Superior temporal gyrus (tissue), 1 donor: ENCODE measurements around the gene LSM4.
"Not testable (repeated sequence)": the region's sequence is repeated elsewhere in the genome, so short reads cannot be mapped to it uniquely, and the experiment has no call there.

Source experiments
- DNase-seq: peaks from one replicate; pipeline ENCODE4 v3.0.0-alpha.2; 2016; ENCODE audit errors: extremely low spot score

LSM4 gene

GRCh38 chr19:18340990-18341868 is 18.4 kb upstream of the LSM4 start:
- DNase-seq = no peak

DNA sequence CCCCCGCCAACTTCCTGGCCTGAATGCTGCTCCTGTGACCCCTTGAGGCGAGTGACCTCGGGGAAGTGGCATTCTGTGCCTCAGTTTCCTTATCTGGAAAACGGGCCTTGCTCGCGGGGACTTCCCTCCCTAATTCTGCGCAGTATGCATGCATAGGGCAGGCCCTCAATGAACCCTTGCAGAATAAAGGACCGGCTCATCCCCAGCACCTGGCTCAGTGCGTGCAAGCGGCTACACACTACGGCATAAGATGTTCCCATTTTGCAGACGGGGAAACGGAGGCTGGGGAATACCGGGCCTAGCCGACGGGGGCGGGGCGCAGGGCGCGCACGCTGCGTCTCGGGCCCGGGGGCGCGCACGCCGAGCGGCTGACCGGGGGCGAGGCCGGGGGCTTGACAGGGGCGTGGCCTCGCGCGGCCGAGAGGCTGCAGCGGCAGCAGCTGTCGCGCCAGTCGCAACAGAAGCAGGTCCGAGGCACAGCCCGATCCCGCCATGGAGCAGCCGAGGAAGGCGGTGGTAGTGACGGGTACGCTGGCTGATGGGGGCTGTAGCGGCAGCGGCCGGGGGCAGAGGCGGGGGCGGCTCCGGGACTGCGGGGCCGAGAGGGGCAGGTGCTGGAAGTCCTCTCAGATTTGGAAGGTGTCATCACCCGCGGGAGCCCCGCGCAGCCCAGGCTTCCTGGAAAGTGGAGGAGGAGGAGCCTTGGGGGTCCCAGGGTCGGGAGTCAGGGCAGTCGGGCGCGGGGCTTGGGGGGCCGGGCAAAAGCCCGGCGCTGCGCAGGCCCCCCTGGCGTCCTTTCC is 17.5 kb upstream of the LSM4 start, which contains the start of gene PGPEP1:
TSS of gene PGPEP1 (plus strand) at position 409 of the 800 bp plus-strand sequence. CDS start at position 493, 84 bp downstream.
- DNase-seq = peak; percentile 65

GRCh38 chr19:18339723-18340122 is 16.8 kb upstream of the LSM4 start:
- DNase-seq = no peak

- no peak for DNase-seq
These were observed 15.7 kb upstream of the LSM4 start for GRCh38 chr19:18338541-18338940.

DNA sequence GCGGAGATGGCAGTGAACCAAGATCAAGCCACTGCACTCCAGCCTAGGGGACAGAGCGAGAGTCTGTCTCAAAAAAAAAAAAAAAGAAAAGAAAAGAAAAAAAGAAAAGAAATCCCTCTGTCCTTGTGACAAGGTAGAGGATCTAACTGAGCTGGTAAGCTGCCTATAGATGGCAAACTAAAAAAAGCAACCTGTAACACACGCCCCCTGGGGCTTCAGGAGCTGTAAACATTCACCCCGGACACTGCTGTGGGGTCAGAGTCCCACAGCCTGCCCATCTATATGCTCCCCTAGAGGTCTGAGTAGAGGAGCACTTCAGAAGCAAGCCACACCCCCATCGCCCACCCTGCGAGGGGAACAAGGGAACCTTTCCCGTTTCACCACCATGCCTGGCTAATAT is 13.2 kb upstream of the LSM4 start:
- no peak for DNase-seq

DNA sequence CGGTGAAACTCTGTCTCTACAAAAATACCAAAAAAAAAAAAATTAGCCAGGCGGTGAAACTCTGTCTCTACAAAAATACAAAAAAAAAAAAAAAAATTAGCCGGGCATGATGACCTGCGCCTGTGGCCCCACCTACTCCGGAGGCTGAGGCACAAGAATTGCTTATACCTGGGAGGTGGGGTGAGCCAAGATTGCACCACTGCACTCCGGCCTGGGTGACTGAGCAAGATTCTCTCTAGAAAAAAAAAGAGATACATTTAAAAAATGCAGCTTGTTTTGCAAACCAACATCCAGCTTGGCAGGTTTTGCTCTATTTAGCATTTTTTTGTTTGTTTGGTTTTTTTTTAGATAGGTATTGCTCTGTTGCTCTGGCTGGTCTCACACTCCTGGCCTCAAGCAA is 10.8 kb upstream of the LSM4 start:
- no peak for DNase-seq

DNA sequence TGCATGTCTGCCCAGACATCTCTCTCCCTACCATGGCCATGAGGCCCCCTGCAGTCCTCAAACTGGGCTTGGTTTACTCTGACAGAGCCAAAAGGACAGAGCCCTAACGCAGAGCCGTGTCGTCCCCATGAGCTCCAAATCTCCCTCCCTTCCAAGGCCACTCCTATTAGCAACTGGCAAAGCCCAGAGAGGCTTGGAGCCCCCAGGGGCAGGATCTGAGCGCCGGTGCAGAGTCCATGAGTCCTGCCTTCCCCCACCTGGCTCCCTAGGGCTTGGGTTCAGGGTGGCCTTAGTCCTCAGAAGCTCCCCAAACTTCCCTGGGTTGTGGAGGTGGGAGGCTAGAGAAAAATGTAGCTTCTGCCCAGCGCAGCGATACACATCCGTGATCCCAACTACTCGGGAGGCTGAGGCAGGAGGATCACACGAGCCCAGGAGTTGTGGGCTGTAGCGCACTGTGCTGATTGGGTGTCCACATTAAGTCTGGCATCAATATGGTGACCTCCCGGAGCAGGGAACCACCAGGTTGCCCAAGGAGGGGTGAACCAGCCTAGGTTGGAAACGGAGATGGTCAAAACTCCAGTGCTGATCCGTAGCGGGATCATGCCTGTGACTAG is 10.1 kb upstream of the LSM4 start:
- no peak for DNase-seq

- no peak for DNase-seq
These were observed 8.0 kb upstream of the LSM4 start for GRCh38 chr19:18330868-18331267.

DNA sequence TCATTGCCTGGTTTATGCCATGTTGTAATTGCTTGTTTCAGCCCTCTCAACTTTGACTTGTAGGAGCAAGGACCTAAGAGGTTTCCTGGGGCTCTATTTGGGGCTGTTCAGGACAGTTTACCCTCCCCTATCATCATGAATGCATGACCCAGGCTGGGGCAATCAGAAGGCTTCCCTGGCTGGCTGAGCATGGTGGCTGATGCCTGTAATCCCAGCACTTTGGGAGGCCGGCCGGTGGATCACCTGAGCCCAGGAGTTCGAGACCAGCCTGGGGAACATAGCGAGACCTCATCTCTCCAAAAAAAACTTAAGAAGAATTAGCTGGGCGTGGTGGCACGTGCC is 6.1 kb upstream of the LSM4 start:
- no peak for DNase-seq

DNA sequence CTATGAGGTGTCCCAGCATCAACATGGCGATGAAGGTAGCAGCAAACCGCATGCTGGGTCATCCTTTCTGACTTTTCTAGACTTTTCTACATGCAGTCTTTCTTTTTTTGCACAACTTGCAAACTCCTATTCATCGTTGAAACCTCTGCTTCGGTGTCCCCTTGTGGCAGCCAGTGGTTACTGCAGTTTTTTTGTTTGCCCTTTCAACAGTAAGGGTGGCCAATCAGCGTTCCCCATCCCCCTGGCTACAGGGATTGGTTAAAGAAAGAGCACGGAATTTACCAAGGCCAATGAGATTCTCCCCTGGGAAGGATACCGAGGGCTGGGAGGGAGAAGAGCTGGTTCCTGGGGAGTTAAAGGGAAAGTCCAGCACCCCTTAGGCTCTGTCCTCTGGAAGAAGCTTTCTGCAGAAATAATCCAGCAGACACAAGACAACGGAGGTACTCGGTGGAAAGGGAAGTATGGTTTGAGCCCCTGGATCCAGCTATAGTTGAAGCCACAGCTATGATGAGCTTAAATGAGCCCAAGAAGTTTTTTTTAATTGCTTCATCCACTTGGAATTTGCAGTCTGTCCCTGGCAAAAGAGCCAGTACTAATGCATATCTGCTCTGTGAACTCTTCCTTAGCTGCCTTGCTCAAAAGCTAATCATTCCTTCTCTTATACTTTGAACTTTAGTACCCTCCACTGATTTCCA is 5.6 kb upstream of the LSM4 start:
- peak; percentile 99 for DNase-seq

GRCh38 chr19:18326772-18327171 is 3.9 kb upstream of the LSM4 start:
- no peak for DNase-seq

DNA sequence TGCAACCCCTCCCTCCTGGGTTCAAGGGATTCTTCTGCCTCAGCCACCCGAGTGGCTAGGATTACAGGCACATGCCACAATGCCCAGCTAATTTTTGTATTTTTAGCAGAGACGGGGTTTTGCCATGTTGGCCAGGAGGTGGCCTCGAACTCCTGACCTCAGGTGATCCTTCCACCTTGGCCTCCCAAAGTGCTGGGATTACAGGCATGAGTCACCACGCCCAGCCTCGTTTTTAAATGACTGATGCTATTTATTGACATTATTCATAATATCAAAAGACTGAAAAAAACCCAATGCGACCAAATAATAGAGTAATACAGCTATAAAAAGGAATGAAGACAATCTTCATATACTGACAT is 1.5 kb upstream of the LSM4 start:
- not testable (repeated sequence) for DNase-seq

DNA sequence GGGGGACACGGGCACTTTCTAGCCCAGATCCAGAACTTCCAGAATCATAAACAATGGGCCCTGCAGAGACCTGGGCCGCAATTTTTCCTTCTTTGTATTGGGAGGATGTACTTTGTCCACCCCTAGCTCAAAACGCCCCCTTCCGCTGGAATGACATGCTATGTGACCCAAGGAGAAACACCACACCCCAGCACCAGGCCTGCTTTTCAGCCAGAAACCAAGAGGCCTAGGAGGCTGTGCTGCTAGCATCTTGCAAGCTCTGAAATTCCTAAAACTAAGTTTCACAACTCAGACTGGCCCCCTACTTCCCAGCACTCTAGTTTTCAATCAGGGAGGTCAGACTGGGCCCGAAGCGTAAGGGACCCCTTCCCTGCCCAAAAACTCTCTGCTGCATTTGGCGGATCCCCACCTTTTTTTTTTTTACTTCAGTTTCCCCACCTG is 538 bp downstream of the LSM4 start:
- DNase-seq = no peak

DNA sequence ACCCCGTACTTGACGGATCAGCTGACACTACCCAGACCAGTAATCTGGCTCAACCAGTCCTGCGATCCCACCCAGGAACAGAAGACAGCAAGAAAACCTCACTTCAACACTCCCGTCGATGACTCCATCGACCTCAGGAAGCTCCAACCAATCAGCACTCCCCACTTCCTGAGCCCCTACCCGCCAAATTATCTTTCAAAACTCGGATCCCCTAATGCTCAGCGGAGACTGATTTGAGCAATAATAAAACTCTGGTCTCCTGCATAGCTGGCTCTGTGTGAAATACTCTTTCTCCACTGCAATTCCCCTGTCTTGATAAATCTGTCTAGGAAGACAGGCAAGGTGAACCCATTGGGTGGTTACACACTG is 1.2 kb downstream of the LSM4 start:
- DNase-seq = no peak

DNA sequence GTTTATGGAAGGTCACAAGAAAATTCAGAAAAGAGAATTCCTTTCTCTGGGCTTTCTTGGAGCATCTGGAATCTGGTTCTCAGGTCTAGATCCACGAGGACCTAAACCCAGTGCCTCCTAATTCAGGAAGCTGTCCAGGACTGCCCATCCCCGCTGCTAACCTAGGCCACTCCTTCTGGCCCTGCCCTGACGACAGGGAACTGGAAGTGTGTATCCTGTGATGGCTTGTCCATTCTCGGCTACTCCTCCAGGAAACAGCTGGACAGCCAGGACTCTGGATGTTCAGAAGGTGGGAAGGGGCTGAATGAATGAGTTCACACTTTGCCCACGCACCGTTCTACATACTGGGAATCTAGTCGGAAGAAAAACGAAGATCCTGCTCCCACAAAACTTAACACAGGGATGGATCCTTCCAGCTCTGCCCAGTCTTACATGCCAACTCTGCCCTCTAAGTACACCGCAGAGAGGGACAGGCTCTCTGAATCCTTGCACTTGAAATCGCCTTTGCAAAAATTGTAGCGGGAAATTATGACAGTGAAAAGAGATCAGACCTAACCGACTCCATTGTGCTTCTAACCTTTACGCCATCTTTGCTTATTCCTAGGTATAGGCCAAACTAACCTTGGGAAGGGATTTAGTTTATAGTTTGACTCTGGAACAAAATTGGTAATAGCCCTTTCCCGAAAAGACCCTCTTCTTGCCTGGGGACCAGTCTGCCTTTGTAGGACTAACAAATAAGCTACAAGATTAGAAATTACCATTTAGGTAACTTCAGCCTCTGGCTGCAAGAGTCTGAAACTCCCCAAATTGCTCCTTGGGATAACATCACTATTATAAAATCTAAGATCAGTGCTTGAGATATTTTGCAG is 1.8 kb downstream of the LSM4 start:
- DNase-seq = no peak

- DNase-seq = no peak
These were observed 3.2 kb downstream of the LSM4 start for GRCh38 chr19:18319591-18320135.

- DNase-seq = no peak
These were observed 4.7 kb downstream of the LSM4 start for GRCh38 chr19:18317961-18318800.

GRCh38 chr19:18313398-18313797 is 9.5 kb downstream of the LSM4 start:
- no peak for DNase-seq

DNA sequence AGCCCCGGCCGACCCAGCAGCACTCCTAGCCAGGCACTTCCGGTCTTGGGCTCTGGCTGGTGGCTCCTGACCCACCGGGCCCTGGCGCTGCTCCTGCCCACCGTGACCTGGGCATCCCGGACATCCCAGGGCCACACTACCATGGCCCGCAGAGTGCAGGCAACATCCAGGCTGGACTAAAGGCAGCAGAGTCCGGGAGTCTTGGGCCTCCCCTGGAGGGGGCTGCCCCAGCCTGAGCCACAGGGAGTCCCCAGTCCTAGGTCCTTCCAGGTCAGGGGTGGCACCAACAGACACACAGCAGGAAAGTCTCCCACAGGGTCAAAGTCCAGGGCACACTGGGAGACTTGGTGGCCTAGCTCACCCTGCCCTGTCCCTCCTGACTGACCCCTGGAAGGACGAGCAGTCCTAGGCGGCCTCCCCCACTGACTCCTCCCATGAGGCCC is 10.8 kb downstream of the LSM4 start:
- no peak for DNase-seq
